ENCODE data around the gene USP49.

- TF ChIP-seq CTCF (conservative IDR thresholded peaks at IDR 0.05 in 1 of 2, IDR thresholded peaks at IDR 0.05 in 1 of 2; ENCODE audit: low read depth in 1 of 2, low read length in 2 of 2) (no peak), EZH2 (IDR thresholded peaks at IDR 0.05; ENCODE audit: low read length, missing control alignments) (no peak)
These were observed 95.6 kb downstream of the USP49 start for GRCh38 chr6:41799559-41799911.

All from fibroblast of lung (primary cell).